ENCODE measurements around the gene BACE1. TPM values are rescaled to one million over a fixed set of nuclear protein-coding genes. Genes with fewer than 3 reads are reported as not detected.
A peak's percentile ranks its signal among the peaks of the same experiment; 100 is the strongest.

Gene BACE1
- total RNA-seq, 1 experiment from 2014 or later, result 13.7 TPM

- ChIA-PET POLR2A (ENCODE audit: low non-redundant PET) (no interaction called here), CTCF (no interaction called here)
- TSS peak; percentile 17 for BruUV-seq (replicated peaks)
- H3K9me3 ChIP-seq (ENCODE audit: low read depth, low read length, poor library complexity, severe bottlenecking), result no peaks in the 10 kb centered on the region
- H3K4me3 ChIP-seq (ENCODE audit: low read depth, low read length, poor library complexity, severe bottlenecking), result no peak overlapping the region
- no peaks in the 10 kb centered on the region for H3K4me1 ChIP-seq (ENCODE audit: insufficient read depth, low read length, poor library complexity, severe bottlenecking)
- peaks cover 34% of the 10 kb centered on the region for H3K36me3 ChIP-seq (ENCODE audit: insufficient read depth, low read length, poor library complexity, severe bottlenecking)
- no peaks in the 10 kb centered on the region for H3K27me3 ChIP-seq (replicated peaks; ENCODE audit: insufficient read depth, low read depth, low read length, poor library complexity)
- H3K27ac ChIP-seq (ENCODE audit: low read depth, low read length, poor library complexity, severe bottlenecking), result no peak overlapping the region
- intact Hi-C loops (cut with micrococcal nuclease; ENCODE audit: unreplicated experiment), result no loop called here
- TF ChIP-seq EZH2 (IDR thresholded peaks at IDR 0.05; ENCODE audit: borderline replicate concordance, low read depth, low read length, poor library complexity, severe bottlenecking), result no peak
- TF ChIP-seq CTCF (conservative IDR thresholded peaks at IDR 0.05; ENCODE audit: low read depth, low read length), result no peak
- DNase-seq (ENCODE audit: low spot score), result no peak
Observed at GRCh38 chr11:117281869-117282268, 34.2 kb downstream of the BACE1 start.

DNA sequence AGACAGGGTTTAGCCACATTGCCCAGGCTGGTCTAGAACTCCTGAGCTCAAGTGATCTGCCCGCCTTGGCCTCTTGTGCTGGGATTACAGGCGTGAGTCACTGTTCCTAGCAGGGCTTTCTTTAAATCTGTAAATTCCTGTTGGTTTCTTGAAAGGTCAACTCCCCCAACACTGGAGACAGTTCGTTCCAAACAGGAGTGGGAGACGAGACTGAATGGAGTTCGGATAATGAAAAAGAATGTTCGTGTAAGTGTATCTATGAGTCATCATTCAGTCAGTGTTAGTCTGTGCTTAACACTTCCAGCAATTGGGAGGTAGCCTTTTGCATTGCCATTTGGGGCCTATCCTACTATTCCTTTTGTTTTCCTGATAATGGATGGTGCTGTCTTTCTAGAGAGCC is 34.9 kb downstream of the BACE1 start:
- ChIA-PET POLR2A (ENCODE audit: low non-redundant PET) (no interaction called here), CTCF (no interaction called here)
- intact Hi-C loops (cut with micrococcal nuclease; ENCODE audit: unreplicated experiment), result no loop called here

DNA sequence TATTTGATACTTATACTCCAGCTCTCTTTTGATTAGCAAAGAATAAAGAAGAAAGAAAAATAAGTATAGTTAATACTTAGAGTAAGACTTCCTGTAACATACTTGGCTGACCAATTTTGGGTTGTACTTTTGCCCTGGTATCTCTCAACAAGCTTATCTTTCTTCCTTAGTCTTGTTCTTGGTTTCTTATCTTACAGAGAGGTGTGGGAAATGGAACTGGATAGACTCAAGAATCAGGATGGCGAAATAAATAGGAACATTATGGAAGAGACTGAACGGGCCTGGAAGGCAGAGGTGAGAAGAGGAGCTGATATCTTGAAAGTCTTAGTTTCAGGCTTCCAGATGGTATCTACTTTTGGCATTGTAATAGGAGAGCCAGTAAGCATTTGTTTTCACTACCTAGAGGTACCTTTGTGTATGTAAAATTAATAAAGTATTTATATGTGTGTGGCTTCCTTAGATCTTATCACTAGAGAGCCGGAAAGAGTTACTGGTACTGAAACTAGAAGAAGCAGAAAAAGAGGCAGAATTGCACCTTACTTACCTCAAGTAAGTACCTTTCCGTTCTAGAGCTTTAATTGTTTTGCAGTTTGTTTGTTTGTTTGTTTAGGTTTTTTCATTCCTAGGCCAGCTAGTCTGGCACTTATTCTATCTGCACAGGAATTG is 36.2 kb downstream of the BACE1 start:
- intact Hi-C loops (cut with micrococcal nuclease; ENCODE audit: unreplicated experiment), result no loop called here
- no TSS peak for BruUV-seq (replicated peaks)
- TF ChIP-seq CTCF (conservative IDR thresholded peaks at IDR 0.05; ENCODE audit: low read depth, low read length) (no peak), EZH2 (IDR thresholded peaks at IDR 0.05; ENCODE audit: borderline replicate concordance, low read depth, low read length, poor library complexity, severe bottlenecking) (no peak)
- POLR2A ChIA-PET (ENCODE audit: low non-redundant PET), result no interaction called here
- no peaks in the 10 kb centered on the region for H3K27me3 ChIP-seq (replicated peaks; ENCODE audit: insufficient read depth, low read depth, low read length, poor library complexity)
- H3K36me3 ChIP-seq (ENCODE audit: insufficient read depth, low read length, poor library complexity, severe bottlenecking), result peaks cover 25% of the 10 kb centered on the region
- no peak overlapping the region for H3K27ac ChIP-seq (ENCODE audit: low read depth, low read length, poor library complexity, severe bottlenecking)
- H3K9me3 ChIP-seq (ENCODE audit: low read depth, low read length, poor library complexity, severe bottlenecking), result no peaks in the 10 kb centered on the region
- H3K4me3 ChIP-seq (ENCODE audit: low read depth, low read length, poor library complexity, severe bottlenecking), result no peak overlapping the region
- CTCF ChIA-PET, result no interaction called here
- no peak for DNase-seq (ENCODE audit: low spot score)
- H3K4me1 ChIP-seq (ENCODE audit: insufficient read depth, low read length, poor library complexity, severe bottlenecking), result no peaks in the 10 kb centered on the region

More for the DNA sequence above, 34.9 kb downstream of the BACE1 start:
- H3K4me3 ChIP-seq (ENCODE audit: low read depth, low read length, poor library complexity, severe bottlenecking), result no peak overlapping the region
- peaks cover 34% of the 10 kb centered on the region for H3K36me3 ChIP-seq (ENCODE audit: insufficient read depth, low read length, poor library complexity, severe bottlenecking)
- H3K27ac ChIP-seq (ENCODE audit: low read depth, low read length, poor library complexity, severe bottlenecking), result no peak overlapping the region
- no TSS peak for BruUV-seq (replicated peaks)
- H3K9me3 ChIP-seq (ENCODE audit: low read depth, low read length, poor library complexity, severe bottlenecking), result no peaks in the 10 kb centered on the region
- TF ChIP-seq CTCF (conservative IDR thresholded peaks at IDR 0.05; ENCODE audit: low read depth, low read length) (no peak), EZH2 (IDR thresholded peaks at IDR 0.05; ENCODE audit: borderline replicate concordance, low read depth, low read length, poor library complexity, severe bottlenecking) (no peak)
- DNase-seq (ENCODE audit: low spot score), result peak; percentile 72
- no peaks in the 10 kb centered on the region for H3K27me3 ChIP-seq (replicated peaks; ENCODE audit: insufficient read depth, low read depth, low read length, poor library complexity)
- H3K4me1 ChIP-seq (ENCODE audit: insufficient read depth, low read length, poor library complexity, severe bottlenecking), result no peaks in the 10 kb centered on the region

All from A673 (cell line).